Activated CD4-positive, alpha-beta memory T cell treated with anti-CD3 and anti-CD28 coated beads for 36 hours (primary cell): ENCODE measurements around the gene S100A10. TPM values are rescaled to one million over a fixed set of nuclear protein-coding genes. Genes with fewer than 3 reads are reported as not detected.

Source experiments
- CTCF ChIA-PET: fragments of 350-600 bp; sonication (Branson Sonifier 250); formaldehyde crosslinking; loops from one replicate; lab custom pipeline; 2021; ENCODE audit warnings: antibody characterized with exemption, inconsistent platforms; lab: Charles Lee
- POLR2A ChIA-PET: fragments of 350-600 bp; sonication (Branson Sonifier 250); formaldehyde crosslinking; loops from one replicate; lab custom pipeline; 2021; ENCODE audit warnings: antibody characterized with exemption; lab: Charles Lee
- DNase-seq: peaks from one replicate; pipeline ENCODE4 v3.0.0-alpha.2; 2020
- H3K27ac Mint-ChIP-seq: one replicate; pipeline ENCODE4 v1.8.0; 2021; ENCODE audit warnings: mixed read lengths
- H3K27me3 Mint-ChIP-seq: one replicate; pipeline ENCODE4 v1.8.0; 2021; ENCODE audit warnings: mixed read lengths
- H3K36me3 Mint-ChIP-seq: one replicate; pipeline ENCODE4 v1.8.0; 2021; ENCODE audit warnings: mixed read lengths
- H3K4me1 Mint-ChIP-seq: one replicate; pipeline ENCODE4 v1.8.0; 2021; ENCODE audit warnings: low read depth, mixed read lengths
- H3K4me3 Mint-ChIP-seq: one replicate; pipeline ENCODE4 v1.8.0; 2021; ENCODE audit warnings: mild to moderate bottlenecking, mixed read lengths
- H3K9me3 Mint-ChIP-seq: one replicate; pipeline ENCODE4 v1.8.0; 2021; ENCODE audit warnings: mixed read lengths
- intact Hi-C: fragments of 100-400 bp; cut with micrococcal nuclease; formaldehyde crosslinking; loops from one replicate; pipeline ENCODE4 v1.15.1; 2023
- total RNA-seq, 2 experiments: library from RNA; stranded (reverse); gene quantifications; one replicate each; pipeline ENCODE4 v1.2.3, GENCODE V29; 2021

The S100A10 gene
- total RNA-seq, 2 experiments from 2014 or later, result 257 to 270 TPM

GRCh38 chr1:152009691-152010090 lies 16.0 kb upstream of the S100A10 start:
- Mint-ChIP-seq H3K4me3 (no peak overlapping the region), H3K27ac (no peak overlapping the region), H3K36me3 (no peaks in the 10 kb centered on the region), H3K27me3 (peaks cover 12% of the 10 kb centered on the region), H3K4me1 (peaks cover 4% of the 10 kb centered on the region), H3K9me3 (no peaks in the 10 kb centered on the region)
- POLR2A ChIA-PET, result no interaction called here
- DNase-seq, result no peak
- CTCF ChIA-PET, result interaction anchor here (3.6 kb wide), 1 partner anchor 8 kb away, joined by 22 read pairs; no protein-coding TSS in a partner anchor
- intact Hi-C loops, result no loop called here

GRCh38 chr1:152007047-152007446 lies 13.4 kb upstream of the S100A10 start:
- ChIA-PET POLR2A (no interaction called here), CTCF (interaction anchor here (0.9 to 1.5 kb wide), 2 partner anchors 39 to 82 kb away, joined by 3 read pairs; no protein-coding TSS in a partner anchor)
- intact Hi-C loops, result no loop called here
- Mint-ChIP-seq H3K4me3 (no peak overlapping the region), H3K4me1 (no peaks in the 10 kb centered on the region), H3K9me3 (no peaks in the 10 kb centered on the region), H3K36me3 (no peaks in the 10 kb centered on the region), H3K27me3 (peaks cover 8% of the 10 kb centered on the region), H3K27ac (no peak overlapping the region)
- no peak for DNase-seq

- CTCF ChIA-PET, result interaction anchor here (1.1 to 30.4 kb wide), 5 partner anchors 8 to 69 kb away, joined by 4 to 587 read pairs (median 45); partner anchors contain the start of gene S100A11
- Mint-ChIP-seq H3K9me3 (no peaks in the 10 kb centered on the region), H3K4me3 (no peak overlapping the region), H3K36me3 (no peaks in the 10 kb centered on the region), H3K4me1 (peaks cover 11% of the 10 kb centered on the region), H3K27me3 (peaks cover 8% of the 10 kb centered on the region), H3K27ac (no peak overlapping the region)
- intact Hi-C loops, result no loop called here
- no peak for DNase-seq
- POLR2A ChIA-PET, result no interaction called here
These were observed 11.8 kb upstream of the S100A10 start for GRCh38 chr1:152005360-152005912.

- CTCF ChIA-PET, result interaction anchor here (1.1 to 30.4 kb wide), 10 partner anchors 7 to 456 kb away, joined by 3 to 587 read pairs (median 26); partner anchors contain the start of gene S100A11
- no peak for DNase-seq
- intact Hi-C loops, result no loop called here
These were observed 10.3 kb upstream of the S100A10 start for GRCh38 chr1:152003846-152004442.

GRCh38 chr1:152002960-152003359 lies 9.3 kb upstream of the S100A10 start:
- H3K27ac Mint-ChIP-seq, result no peak overlapping the region
- H3K36me3 Mint-ChIP-seq, result no peaks in the 10 kb centered on the region
- peaks cover 3% of the 10 kb centered on the region for H3K27me3 Mint-ChIP-seq
- POLR2A ChIA-PET, result interaction anchor here (1.1 kb wide), 1 partner anchor 44 kb away, joined by 3 read pairs; no protein-coding TSS in a partner anchor
- intact Hi-C loops, result no loop called here
- CTCF ChIA-PET, result interaction anchor here (1.2 to 30.4 kb wide), 13 partner anchors 8 to 457 kb away, joined by 3 to 587 read pairs (median 22); partner anchors contain the start of gene S100A11
- H3K4me1 Mint-ChIP-seq, result peaks cover 11% of the 10 kb centered on the region
- no peak overlapping the region for H3K4me3 Mint-ChIP-seq
- no peaks in the 10 kb centered on the region for H3K9me3 Mint-ChIP-seq
- no peak for DNase-seq

More at GRCh38 chr1:152003846-152004442, 10.3 kb upstream of the S100A10 start:
- POLR2A ChIA-PET, result interaction anchor here (1.1 kb wide), 1 partner anchor 43 kb away, joined by 3 read pairs; no protein-coding TSS in a partner anchor
- H3K9me3 Mint-ChIP-seq, result no peaks in the 10 kb centered on the region
- H3K27me3 Mint-ChIP-seq, result peaks cover 5% of the 10 kb centered on the region
- no peak overlapping the region for H3K4me3 Mint-ChIP-seq
- H3K27ac Mint-ChIP-seq, result no peak overlapping the region
- H3K4me1 Mint-ChIP-seq, result peaks cover 11% of the 10 kb centered on the region
- no peaks in the 10 kb centered on the region for H3K36me3 Mint-ChIP-seq

- no peaks in the 10 kb centered on the region for H3K9me3 Mint-ChIP-seq
- H3K4me1 Mint-ChIP-seq, result peaks cover 11% of the 10 kb centered on the region
- H3K4me3 Mint-ChIP-seq, result no peak overlapping the region
- H3K27me3 Mint-ChIP-seq, result peaks cover 3% of the 10 kb centered on the region
- no peaks in the 10 kb centered on the region for H3K36me3 Mint-ChIP-seq
- intact Hi-C loops, result loop anchor here (1.0 kb wide), 2 partner anchors 34 to 68 kb away; no protein-coding TSS in a partner anchor
- H3K27ac Mint-ChIP-seq, result no peak overlapping the region
- POLR2A ChIA-PET, result interaction anchor here (0.7 to 2.0 kb wide), 6 partner anchors 17 to 81 kb away, joined by 3 to 4 read pairs (median 4); no protein-coding TSS in a partner anchor
- CTCF ChIA-PET, result interaction anchor here (0.6 to 30.4 kb wide), 49 partner anchors 9 to 557 kb away, joined by 3 to 587 read pairs (median 5); partner anchors contain the start of genes CELF3, MRPL9, S100A11 and THEM4
- peak; percentile 83 for DNase-seq
These were observed 8.2 kb upstream of the S100A10 start for GRCh38 chr1:152001631-152002584.

- no peaks in the 10 kb centered on the region for H3K36me3 Mint-ChIP-seq
- CTCF ChIA-PET, result interaction anchor here (0.6 to 30.4 kb wide), 47 partner anchors 9 to 556 kb away, joined by 3 to 587 read pairs (median 5); partner anchors contain the start of genes CELF3, MRPL9, S100A11 and THEM4
- intact Hi-C loops, result loop anchor here (1.0 kb wide), 2 partner anchors 33 to 67 kb away; no protein-coding TSS in a partner anchor
- H3K4me1 Mint-ChIP-seq, result peaks cover 11% of the 10 kb centered on the region
- no peaks in the 10 kb centered on the region for H3K9me3 Mint-ChIP-seq
- POLR2A ChIA-PET, result interaction anchor here (1.0 to 2.0 kb wide), 5 partner anchors 16 to 81 kb away, joined by 3 to 4 read pairs (median 4); no protein-coding TSS in a partner anchor
- H3K4me3 Mint-ChIP-seq, result no peak overlapping the region
- H3K27ac Mint-ChIP-seq, result no peak overlapping the region
- peaks cover 3% of the 10 kb centered on the region for H3K27me3 Mint-ChIP-seq
- no peak for DNase-seq
These were observed 7.4 kb upstream of the S100A10 start for GRCh38 chr1:152000964-152001630.

- no peak overlapping the region for H3K27ac Mint-ChIP-seq
- intact Hi-C loops, result no loop called here
- H3K36me3 Mint-ChIP-seq, result no peaks in the 10 kb centered on the region
- H3K27me3 Mint-ChIP-seq, result no peaks in the 10 kb centered on the region
- ChIA-PET POLR2A (no interaction called here), CTCF (interaction anchor here (0.7 to 30.4 kb wide), 15 partner anchors 11 to 186 kb away, joined by 3 to 587 read pairs (median 13); partner anchors contain the start of genes S100A11 and THEM4)
- no peaks in the 10 kb centered on the region for H3K9me3 Mint-ChIP-seq
- peaks cover 17% of the 10 kb centered on the region for H3K4me1 Mint-ChIP-seq
- DNase-seq, result no peak
- H3K4me3 Mint-ChIP-seq, result no peak overlapping the region
These were observed 5.1 kb upstream of the S100A10 start for GRCh38 chr1:151998611-151999362.

- intact Hi-C loops, result loop anchor here (1.0 kb wide), 3 partner anchors 29 to 108 kb away; no protein-coding TSS in a partner anchor
These were observed 3.6 kb upstream of the S100A10 start for GRCh38 chr1:151997284-151997570.

GRCh38 chr1:151995774-151996173 lies 2.1 kb upstream of the S100A10 start:
- H3K4me1 Mint-ChIP-seq, result peaks cover 28% of the 10 kb centered on the region
- H3K36me3 Mint-ChIP-seq, result no peaks in the 10 kb centered on the region
- no peaks in the 10 kb centered on the region for H3K9me3 Mint-ChIP-seq
- CTCF ChIA-PET, result interaction anchor here (0.7 to 30.4 kb wide), 18 partner anchors 8 to 421 kb away, joined by 3 to 587 read pairs (median 4); partner anchors contain the start of gene THEM4
- intact Hi-C loops, result no loop called here
- POLR2A ChIA-PET, result no interaction called here
- DNase-seq, result no peak
- H3K27ac Mint-ChIP-seq, result no peak overlapping the region
- no peak overlapping the region for H3K4me3 Mint-ChIP-seq
- H3K27me3 Mint-ChIP-seq, result no peaks in the 10 kb centered on the region

More at GRCh38 chr1:151997284-151997570, 3.6 kb upstream of the S100A10 start:
- ChIA-PET CTCF (interaction anchor here (1.5 to 30.4 kb wide), 4 partner anchors 30 to 187 kb away, joined by 3 to 587 read pairs (median 211); partner anchors contain the start of gene S100A11), POLR2A (no interaction called here)
- Mint-ChIP-seq H3K27me3 (no peaks in the 10 kb centered on the region), H3K36me3 (no peaks in the 10 kb centered on the region), H3K27ac (no peak overlapping the region), H3K9me3 (no peaks in the 10 kb centered on the region), H3K4me3 (no peak overlapping the region), H3K4me1 (peaks cover 24% of the 10 kb centered on the region)
- DNase-seq, result no peak
